Measurements from ENCODE around the gene ATXN1. TPM values are rescaled to one million over a fixed set of nuclear protein-coding genes. Genes with fewer than 3 reads are reported as not detected.

Gene ATXN1
- total and polyA plus RNA-seq, 2 of the 8 experiments (the other 6 are each of a cell fraction or from before 2014, with no cell fraction given), result 1.6 to 4.0 TPM

- H3K18ac ChIP-seq (ENCODE audit: extremely low read depth, low read length), result no peak overlapping the region
- H3K9me3 ChIP-seq (ENCODE audit: insufficient read depth in 2 of 2, low read depth in 1 of 2, low read length in 1 of 2), result no peaks in the 10 kb centered on the region
- no peak overlapping the region for H3K4me3 ChIP-seq (ENCODE audit: extremely low read depth in 1 of 4, insufficient read depth in 2 of 4, low read depth in 3 of 4, low read length in 4 of 4)
- no peak overlapping the region for H3K27ac ChIP-seq (ENCODE audit: low read depth, low read length)
- peaks cover 0 to 3% (median 0%) of the 10 kb centered on the region in 4 experiments; a peak in 1 of 7 replicates for H3K4me1 ChIP-seq (replicated peaks in 1 of 4; ENCODE audit: control insufficient read depth in 3 of 4, insufficient read depth in 4 of 4, low read length in 3 of 4)
- H4K8ac ChIP-seq (ENCODE audit: extremely low read depth, insufficient read depth, low read length), result no peak overlapping the region
- no peak for DNase-seq (ENCODE audit: low read depth in 1 of 2, low spot score in 2 of 2)
- FAIRE-seq, result no peak
- no peaks in the 10 kb centered on the region; a peak in 2 of 7 replicates for H3K27me3 ChIP-seq (replicated peaks in 1 of 4; ENCODE audit: control insufficient read depth in 3 of 4, extremely low read depth in 1 of 4, insufficient read depth in 3 of 4, low read length in 3 of 4)
- H2BK5ac ChIP-seq (ENCODE audit: low read depth, low read length), result no peak overlapping the region
- no peaks in the 10 kb centered on the region for H3K79me2 ChIP-seq (ENCODE audit: control insufficient read depth in 1 of 2, insufficient read depth in 2 of 2, low read length in 2 of 2)
- H4K91ac ChIP-seq (replicated peaks; ENCODE audit: insufficient read length, low read length), result no peak overlapping the region
- no peak overlapping the region for H4K5ac ChIP-seq (ENCODE audit: insufficient read length, low read depth, low read length)
- H2BK120ac ChIP-seq (replicated peaks; ENCODE audit: low read depth, low read length), result no peak overlapping the region
- no peaks in the 10 kb centered on the region for H3K23me2 ChIP-seq (ENCODE audit: low read depth, low read length)
- H2AK5ac ChIP-seq (ENCODE audit: low read depth, low read length), result no peak overlapping the region
- H3K23ac ChIP-seq (ENCODE audit: insufficient read length), result no peak overlapping the region
- H4K20me1 ChIP-seq (replicated peaks in 1 of 2; ENCODE audit: control insufficient read depth in 1 of 2, insufficient read depth in 2 of 2, low read length in 2 of 2), result no peaks in the 10 kb centered on the region
- no peak overlapping the region for H3K14ac ChIP-seq (ENCODE audit: insufficient read length)
- H2AFZ ChIP-seq (ENCODE audit: low read length), result no peak overlapping the region
- ChIA-PET CTCF (ENCODE audit: partially characterized antibody) (interaction anchor here (0.7 to 2.5 kb wide), 9 partner anchors 12 to 329 kb away, joined by 3 to 15 read pairs (median 4); no protein-coding TSS in a partner anchor), POLR2A (ENCODE audit: partially characterized antibody) (no interaction called here)
- no peak overlapping the region for H3K4ac ChIP-seq (replicated peaks; ENCODE audit: insufficient read length, low read depth, low read length)
- H2BK20ac ChIP-seq (ENCODE audit: low read length), result no peak overlapping the region
- H3K56ac ChIP-seq (replicated peaks; ENCODE audit: insufficient read length, low read depth, low read length), result no peak overlapping the region
- H3K4me2 ChIP-seq (ENCODE audit: insufficient read depth in 1 of 2, low read depth in 2 of 2, low read length in 2 of 2), result no peak overlapping the region
- no peaks in the 10 kb centered on the region for H3K36me3 ChIP-seq (ENCODE audit: control insufficient read depth in 2 of 4, insufficient read depth in 4 of 4, low read length in 3 of 4)
- H3K79me1 ChIP-seq (ENCODE audit: low read depth, low read length), result no peaks in the 10 kb centered on the region
- WGBS, 2 experiments (ENCODE audit: extremely low coverage in 1 of 2, insufficient coverage in 1 of 2, insufficient read length in 1 of 2, insufficient replicate concordance in 2 of 2, low coverage in 1 of 2, low lambda C conversion rate in 2 of 2, missing lambda C conversion rate in 1 of 2), result 66% methylated on average over 8 of the region's 8 CpGs; no CpG with 5 or more reads in 1 of the 2 experiments
- no peak overlapping the region for H2BK12ac ChIP-seq (ENCODE audit: low read depth, low read length)
- H3K9ac ChIP-seq (replicated peaks in 1 of 4; ENCODE audit: extremely low read depth in 1 of 4, low read depth in 3 of 4, low read length in 3 of 4), result no peak overlapping the region
- H2BK15ac ChIP-seq (ENCODE audit: low read length), result no peak overlapping the region
- TF ChIP-seq MAX (IDR thresholded peaks at IDR 0.05) (no peak), SP1 (IDR thresholded peaks at IDR 0.05; ENCODE audit: low read depth, low read length) (no peak), KDM4A (IDR thresholded peaks at IDR 0.05; ENCODE audit: low read depth, low read length, severe bottlenecking) (no peak), ATF3 (IDR thresholded peaks at IDR 0.05; ENCODE audit: insufficient read depth, low read depth, low read length) (no peak), CTBP2 (IDR thresholded peaks at IDR 0.05; ENCODE audit: borderline replicate concordance, insufficient read depth, insufficient read length, low read length) (no peak), HDAC6 (IDR thresholded peaks at IDR 0.05; ENCODE audit: low read depth, low read length) (no peak), TAF1 (IDR thresholded peaks at IDR 0.05; ENCODE audit: low read depth, low read length) (no peak), ATF2 (IDR thresholded peaks at IDR 0.05; ENCODE audit: low read length) (no peak), SRF (IDR thresholded peaks at IDR 0.05; ENCODE audit: low read depth, low read length) (no peak)
These were observed 8.1 kb upstream of the ATXN1 start for GRCh38 chr6:16769131-16769985.
